ENCODE measurements around the gene TMEM220. TPM values are rescaled to one million over a fixed set of nuclear protein-coding genes. Genes with fewer than 3 reads are reported as not detected.
"Not testable (repeated sequence)": the region's sequence is repeated elsewhere in the genome, so short reads cannot be mapped to it uniquely, and the experiment has no call there.

TMEM220 gene
- total RNA-seq, 1 experiment from 2014 or later: 4.0 TPM

- no peak for TF ChIP-seq STAT6 (CRISPR knock-in tag; conservative IDR thresholded peaks at IDR 0.05; ENCODE audit: low read depth)
- TF ChIP-seq ZNF232 (CRISPR knock-in tag; IDR thresholded peaks at IDR 0.05): peak; percentile 90
- TF ChIP-seq MAX (CRISPR knock-in tag; IDR thresholded peaks at IDR 0.05): peak; percentile 76; the same call in 1 of the 2 replicates
- peak; percentile 63 for TF ChIP-seq SP1 (CRISPR knock-in tag; conservative IDR thresholded peaks at IDR 0.05)
- TF ChIP-seq SMAD4 (CRISPR knock-in tag; IDR thresholded peaks at IDR 0.05): no peak
- TF ChIP-seq ZBTB21 (CRISPR knock-in tag; IDR thresholded peaks at IDR 0.05; ENCODE audit: borderline replicate concordance): peak; percentile 75
- no peak for TF ChIP-seq ZMAT4 (CRISPR knock-in tag; IDR thresholded peaks at IDR 0.05)
Measured at GRCh38 chr17:10697092-10698081, 32.4 kb downstream of the TMEM220 start, which contains the start of the genes ADPRM and SCO1 (continued).

- POLR2A ChIA-PET: not testable (repeated sequence)
Measured at GRCh38 chr17:10695875-10696407, 33.9 kb downstream of the TMEM220 start.

GRCh38 chr17:10687499-10687898 is 42.3 kb downstream of the TMEM220 start:
- POLR2A ChIA-PET: no interaction called here
- DNase-seq (ENCODE audit: low spot score) (no peak), ATAC-seq (no peak)
- H3K4me3 Mint-ChIP-seq: no peak overlapping the region
- CTCF ChIA-PET: no interaction called here
- H3K4me1 Mint-ChIP-seq: no peaks in the 10 kb centered on the region
- no peaks in the 10 kb centered on the region for H3K9me3 Mint-ChIP-seq
- H3K36me3 Mint-ChIP-seq: peaks cover 78% of the 10 kb centered on the region
- H3K27me3 Mint-ChIP-seq (ENCODE audit: low read depth): no peaks in the 10 kb centered on the region
- no peak overlapping the region for H3K27ac Mint-ChIP-seq
- no peak for TF ChIP-seq ZNF671 (CRISPR knock-in tag; IDR thresholded peaks at IDR 0.05)
- TF ChIP-seq NR1H2 (CRISPR knock-in tag; IDR thresholded peaks at IDR 0.05): no peak
- no peak for TF ChIP-seq GABPB1 (CRISPR knock-in tag; IDR thresholded peaks at IDR 0.05)
- TF ChIP-seq RELA (CRISPR knock-in tag; IDR thresholded peaks at IDR 0.05; ENCODE audit: borderline replicate concordance): no peak
- TF ChIP-seq KAT7 (CRISPR knock-in tag; IDR thresholded peaks at IDR 0.05; ENCODE audit: borderline replicate concordance): no peak
- no peak for TF ChIP-seq ZBTB21 (CRISPR knock-in tag; IDR thresholded peaks at IDR 0.05; ENCODE audit: borderline replicate concordance)
- TF ChIP-seq NFYB (CRISPR knock-in tag; conservative IDR thresholded peaks at IDR 0.05; ENCODE audit: low read depth): no peak
- no peak for TF ChIP-seq ELF4 (CRISPR knock-in tag; IDR thresholded peaks at IDR 0.05; ENCODE audit: low read depth)
- TF ChIP-seq ZNF281 (CRISPR knock-in tag; IDR thresholded peaks at IDR 0.05): no peak
- TF ChIP-seq ZNF425 (CRISPR knock-in tag; conservative IDR thresholded peaks at IDR 0.05): no peak
- no peak for TF ChIP-seq ATF6 (CRISPR knock-in tag; IDR thresholded peaks at IDR 0.05)
- TF ChIP-seq MLX (CRISPR knock-in tag; IDR thresholded peaks at IDR 0.05): no peak

More at GRCh38 chr17:10695875-10696407, 33.9 kb downstream of the TMEM220 start:
- H3K27me3 Mint-ChIP-seq (ENCODE audit: low read depth); H3K9me3 Mint-ChIP-seq; H3K27ac Mint-ChIP-seq; DNase-seq (ENCODE audit: low spot score); H3K4me1 Mint-ChIP-seq; ATAC-seq: not testable (repeated sequence)
- Mint-ChIP-seq H3K4me3 (peak overlapping the region; percentile 94), H3K36me3 (peaks cover 41% of the 10 kb centered on the region)
- CTCF ChIA-PET: interaction anchor here (0.6 to 1.5 kb wide), 3 partner anchors 12 to 67 kb away, joined by 3 to 4 read pairs (median 4); no protein-coding TSS in a partner anchor
